HepG2 (cell line): ENCODE measurements around the gene CCDC57. TPM values are rescaled to one million over a fixed set of nuclear protein-coding genes. Genes with fewer than 3 reads are reported as not detected.

Experiments used
- ATAC-seq: fragments of 200-7000 bp; cut with Tn5 transposase; 3 replicates; pipeline ENCODE4 v1.9.1; 2020; ENCODE audit warnings: mild to moderate bottlenecking, moderate library complexity
- BruUV-seq: library from RNA; stranded (reverse); fragments of 400-500 nt; replicated peaks from 2 replicates; lab custom pipeline; 2021; lab: Mats Ljungman, UMichigan
- CTCF ChIA-PET: fragments of 300-600 bp; formaldehyde crosslinking; extraction: SDS; loops from one replicate; lab custom pipeline; 2021; ENCODE audit warnings: low total read pairs, inconsistent platforms, low intra/inter-chr PET ratio; lab: Yijun Ruan, JAX
- POLR2A ChIA-PET: fragments of 350-600 bp; sonication (Branson Sonifier 250); formaldehyde crosslinking; loops from one replicate; lab custom pipeline; 2020; ENCODE audit warnings: antibody characterized with exemption, inconsistent platforms; lab: Yijun Ruan, JAX
- DNase-seq: peaks from one replicate; pipeline ENCODE4 v3.0.0-alpha.2; 2015; ENCODE audit warnings: low spot score
- FAIRE-seq: peaks from 3 replicates; lab custom pipeline; 2011; peaks lifted over from hg19 to GRCh38; lab: Jason Lieb, UNC
- H2AFZ ChIP-seq: one replicate; pipeline ENCODE4 v1.6.1; 2011; ENCODE audit warnings: low read length, inconsistent platforms
- H3K27ac ChIP-seq: fragments of 300-600 bp; 3 replicates; pipeline ENCODE4 v1.8.0; 2011; ENCODE audit warnings: mixed run types, mild to moderate bottlenecking, mixed read lengths, low read length, inconsistent platforms; ENCODE audit not compliant: insufficient read depth; ENCODE audit errors: extremely low read length
- H3K27me3 ChIP-seq, 2 experiments: fragments of 200-600 bp in 1 of 2; 2 replicates in 1 of 2; 3 replicates in 1 of 2; pipeline versions ENCODE4 v1.6.0 to v1.8.0; 2011; ENCODE audit warnings: low read length in 2 of 2, mild to moderate bottlenecking in 2 of 2, moderate library complexity in 2 of 2, inconsistent platforms in 1 of 2; ENCODE audit not compliant: insufficient read depth in 2 of 2, control insufficient read depth in 1 of 2
- H3K36me3 ChIP-seq, 2 experiments: fragments of 200-600 bp in 1 of 2; replicated peaks in 1 of 2; 2 replicates in 1 of 2; 3 replicates in 1 of 2; pipeline versions ENCODE4 v1.5.1 to v1.8.0; 2011; ENCODE audit warnings: low read length in 2 of 2, inconsistent platforms in 1 of 2; ENCODE audit not compliant: insufficient read depth in 2 of 2, control insufficient read depth in 1 of 2
- H3K4me1 ChIP-seq: 2 replicates; pipeline ENCODE4 v1.5.1; 2012; ENCODE audit warnings: low read length, inconsistent platforms; ENCODE audit not compliant: insufficient read depth
- H3K4me2 ChIP-seq: 2 replicates; pipeline ENCODE4 v1.6.0; 2011; ENCODE audit warnings: low read depth, low read length, inconsistent platforms
- H3K4me3 ChIP-seq, 3 experiments: fragments of 200-600 bp in 1 of 3; sonication (generic), shearing (Covaris generic) in 1 of 3; replicated peaks in 1 of 3; 2 replicates each; pipeline ENCODE4 v1.5.1; 2011 to 2016; ENCODE audit warnings: low read length in 3 of 3, inconsistent platforms in 2 of 3, low read depth in 2 of 3, mild to moderate bottlenecking in 2 of 3, control low read depth in 1 of 3, mixed read lengths in 1 of 3; ENCODE audit not compliant: insufficient read depth in 1 of 3
- H3K79me2 ChIP-seq: one replicate; pipeline ENCODE4 v1.6.1; 2011; ENCODE audit warnings: low read length, inconsistent platforms; ENCODE audit not compliant: insufficient read depth
- H3K9ac ChIP-seq: 2 replicates; pipeline ENCODE4 v1.6.0; 2011; ENCODE audit warnings: mild to moderate bottlenecking, low read depth, low read length, inconsistent platforms; ENCODE audit not compliant: insufficient read depth
- H3K9me3 ChIP-seq: 2 replicates; pipeline ENCODE4 v1.5.1; 2012; ENCODE audit warnings: mild to moderate bottlenecking, low read length
- H4K20me1 ChIP-seq: 2 replicates; pipeline ENCODE4 v1.6.0; 2011; ENCODE audit warnings: inconsistent platforms, mild to moderate bottlenecking, low read length, moderate library complexity; ENCODE audit not compliant: insufficient read depth
- AGO1 ChIP-seq: fragments of 200-400 bp; formaldehyde crosslinking; IDR thresholded peaks from 2 replicates; pipeline ENCODE4 v1.6.1; 2017; ENCODE audit warnings: mild to moderate bottlenecking, low read depth, low read length, moderate library complexity; ENCODE audit not compliant: poor library complexity, severe bottlenecking
- AGO2 ChIP-seq: fragments of 200-400 bp; formaldehyde crosslinking; optimal IDR thresholded peaks from 2 replicates; pipeline ENCODE3; 2017; ENCODE audit warnings: mild to moderate bottlenecking, low read depth, low read length, moderate library complexity
- AKAP8 ChIP-seq: sonication (generic); formaldehyde crosslinking; IDR thresholded peaks from 2 replicates; pipeline ENCODE4 v1.5.1; 2020; ENCODE audit warnings: mild to moderate bottlenecking, missing genetic modification reagents
- ATF4 ChIP-seq, 2 experiments: fragments of 450-650 bp in 1 of 2; sonication (generic) in 1 of 2; formaldehyde crosslinking; IDR thresholded peaks; 2 replicates each; pipeline versions ENCODE4 v1.5.0 to v1.8.0; 2020 to 2022; ENCODE audit warnings: mild to moderate bottlenecking in 1 of 2, missing genetic modification reagents in 1 of 2
- HNRNPL ChIP-seq: fragments of 200-400 bp; formaldehyde crosslinking; IDR thresholded peaks from 2 replicates; pipeline ENCODE4 v1.6.1; 2017; ENCODE audit warnings: mild to moderate bottlenecking, low read depth, low read length
- KDM5B ChIP-seq: sonication (generic); formaldehyde crosslinking; IDR thresholded peaks from 2 replicates; pipeline ENCODE4 v1.4.0; 2020; ENCODE audit warnings: missing genetic modification reagents, mild to moderate bottlenecking, borderline replicate concordance
- MXD3 ChIP-seq: IDR thresholded peaks from 2 replicates; pipeline ENCODE4 v1.6.1; 2016; ENCODE audit warnings: mild to moderate bottlenecking, missing biosample characterization, missing genetic modification reagents
- NFE2L1 ChIP-seq: sonication (generic); formaldehyde crosslinking; IDR thresholded peaks from 2 replicates; pipeline ENCODE4 v1.4.0; 2020; ENCODE audit warnings: missing genetic modification reagents, mild to moderate bottlenecking, borderline replicate concordance
- PCBP1 ChIP-seq: fragments of 200-400 bp; formaldehyde crosslinking; IDR thresholded peaks from 2 replicates; pipeline ENCODE4 v1.6.1; 2017; ENCODE audit warnings: mild to moderate bottlenecking, low read depth, low read length, borderline replicate concordance
- PITX1 ChIP-seq: sonication (generic); formaldehyde crosslinking; IDR thresholded peaks from 2 replicates; pipeline ENCODE4 v1.5.1; 2020; ENCODE audit warnings: mild to moderate bottlenecking, missing genetic modification reagents
- TBX2 ChIP-seq: sonication (generic); formaldehyde crosslinking; IDR thresholded peaks from 2 replicates; pipeline ENCODE4 v1.5.0; 2020; ENCODE audit warnings: missing genetic modification reagents, mild to moderate bottlenecking, borderline replicate concordance
- TFDP2 ChIP-seq: sonication (generic); formaldehyde crosslinking; IDR thresholded peaks from 2 replicates; pipeline ENCODE4 v1.4.0; 2020; ENCODE audit warnings: missing genetic modification reagents
- ZC3H13 ChIP-seq: sonication (generic); formaldehyde crosslinking; IDR thresholded peaks from 2 replicates; pipeline ENCODE4 v1.8.1; 2023; ENCODE audit warnings: mild to moderate bottlenecking, missing genetic modification reagents, moderate library complexity
- ZFYVE20 ChIP-seq: sonication (generic); formaldehyde crosslinking; IDR thresholded peaks from 2 replicates; pipeline ENCODE4 v1.8.0; 2023; ENCODE audit warnings: low read depth, mild to moderate bottlenecking, moderate library complexity, missing genetic modification reagents, borderline replicate concordance
- ZNF263 ChIP-seq: sonication (generic); formaldehyde crosslinking; IDR thresholded peaks from 2 replicates; pipeline ENCODE4 v1.4.0; 2020; ENCODE audit warnings: missing genetic modification reagents
- ZNF333 ChIP-seq: sonication (generic); formaldehyde crosslinking; IDR thresholded peaks from 2 replicates; pipeline ENCODE4 v1.4.0; 2020; ENCODE audit warnings: mild to moderate bottlenecking, missing genetic modification reagents, borderline replicate concordance
- ZNF577 ChIP-seq: sonication (generic); formaldehyde crosslinking; IDR thresholded peaks from 2 replicates; pipeline ENCODE4 v1.4.0; 2020; ENCODE audit warnings: mild to moderate bottlenecking, low read depth, missing genetic modification reagents, borderline replicate concordance
- ZNF589 ChIP-seq: sonication (generic); formaldehyde crosslinking; conservative IDR thresholded peaks from 2 replicates; pipeline ENCODE4 v1.8.0; 2022; ENCODE audit warnings: mild to moderate bottlenecking, moderate library complexity, missing genetic modification reagents
- ZNF781 ChIP-seq: sonication (generic); formaldehyde crosslinking; IDR thresholded peaks from 2 replicates; pipeline ENCODE4 v1.5.1; 2020; ENCODE audit warnings: borderline replicate concordance, mild to moderate bottlenecking, missing genetic modification reagents; ENCODE audit errors: not compliant biosample characterization
- ZNF83 ChIP-seq: sonication (generic); formaldehyde crosslinking; IDR thresholded peaks from 2 replicates; pipeline ENCODE4 v1.4.0; 2020; ENCODE audit warnings: missing genetic modification reagents, mild to moderate bottlenecking, borderline replicate concordance
- WGBS: methylation state at CpG from one replicate; pipeline ENCODE4 v1.1.6; 2017; ENCODE audit warnings: low lambda C conversion rate; 5-methylcytosine and 5-hydroxymethylcytosine counted together
- in situ Hi-C: cut with HindIII; loops from 2 replicates; pipeline ENCODE4 v1.10.0; 2017; ENCODE audit warnings: low pct_unique_long_range_greater_than_20kb; ENCODE audit not compliant: extremely low pct_ligation_motif_present
- intact Hi-C: fragments of 100-400 bp; cut with micrococcal nuclease; formaldehyde crosslinking; loops from one replicate; pipeline ENCODE4 v1.10.0; 2022; ENCODE audit not compliant: unreplicated experiment
- polyA plus RNA-seq, 8 experiments: library from polyadenylated mRNA; depleted of rRNA in 3 of 8; stranded (reverse) in 7 of 8; unstranded in 1 of 8; fragments of >200 nt; fragmentation: Illumina TruSeq in 4 of 8; extraction: Trizol in 4 of 8; gene quantifications; 2 replicates each; pipeline versions ENCODE4 v1.2.1 to v1.2.3, GENCODE V29; 2011 to 2016; ENCODE audit warnings: low read depth in 4 of 8, missing spikeins in 1 of 8, mixed read lengths in 1 of 8; ENCODE audit not compliant: insufficient read depth in 1 of 8
- total RNA-seq, 5 experiments: library from RNA; depleted of rRNA; stranded (reverse); fragments of >200 nt; fragmentation: Illumina TruSeq; extraction: Trizol; gene quantifications; 2 replicates each; pipeline ENCODE4 v1.2.3, GENCODE V29; 2016; ENCODE audit warnings: low read depth in 1 of 5

The CCDC57 gene
- total and polyA plus RNA-seq, 2 of the 13 experiments (the other 11 are each of a cell fraction or from before 2014, with no cell fraction given) = 59.3 to 59.9 TPM

GRCh38 chr17:82100502-82101298, 111.9 kb downstream of the CCDC57 start:
- Histone ChIP-seq H3K36me3 (peaks cover 4 to 7% of the 10 kb centered on the region in 2 experiments), H3K27me3 (no peaks in the 10 kb centered on the region; a peak in 1 of 5 replicates), H3K4me1 (peaks cover 79% of the 10 kb centered on the region), H3K9ac (peak overlapping the region; percentile 65), H3K9me3 (no peaks in the 10 kb centered on the region), H2AFZ (no peak overlapping the region), H3K4me3 (no peak overlapping the region; a peak in 1 of 6 replicates), H3K79me2 (peaks cover 39% of the 10 kb centered on the region), H3K27ac (peak overlapping the region; percentile 93), H4K20me1 (peaks cover 15% of the 10 kb centered on the region), H3K4me2 (peak overlapping the region; percentile 65)
- no TSS peak for BruUV-seq
- FAIRE-seq (no peak), ATAC-seq (no peak), DNase-seq (no peak)
- intact Hi-C loops = loop anchor here (10.0 kb wide), 1 partner anchor 134 kb away; no protein-coding TSS in a partner anchor
- WGBS = 93% methylated on average over 27 of the region's 35 CpGs
- ChIA-PET CTCF (no interaction called here), POLR2A (interaction anchor here (1.5 to 5.9 kb wide), 5 partner anchors 63 to 134 kb away, joined by 5 to 61 read pairs (median 32); partner anchors contain the start of genes CENPX, DCXR and LRRC45)
- in situ Hi-C loops = no loop called here
- TF ChIP-seq NFE2L1 = 0 out of 2 replicates have a peak, but pooled peaks have one; percentile 56
- peak; percentile 18; the same call in 1 of the 2 replicates for TF ChIP-seq PITX1 (CRISPR knock-in tag)
- no peak for TF ChIP-seq ZNF781 (CRISPR knock-in tag)
- TF ChIP-seq MXD3 (CRISPR knock-in tag) = 0 out of 2 replicates have a peak, but pooled peaks have one; percentile 10
- no peak; the same call in 1 of the 2 replicates for TF ChIP-seq ZFYVE20
- peak; percentile 45; the same call in 1 of the 2 replicates for TF ChIP-seq KDM5B
- 0 out of 2 replicates have a peak, but pooled peaks have one; percentile 56 for TF ChIP-seq ZNF83 (CRISPR knock-in tag)
- TF ChIP-seq ZNF263 (CRISPR knock-in tag) = 0 out of 2 replicates have a peak, but pooled peaks have one; percentile 30
- peak; percentile 39; the same call in 1 of the 2 replicates for TF ChIP-seq AKAP8
- peak; percentile 88 for TF ChIP-seq ZC3H13 (CRISPR knock-in tag)
- peak; percentile 64; the same call in 1 of the 2 replicates for TF ChIP-seq HNRNPL
- no peak for TF ChIP-seq ZNF577 (CRISPR knock-in tag)
- no peak for TF ChIP-seq TBX2 (CRISPR knock-in tag)
- TF ChIP-seq ZNF333 (CRISPR knock-in tag) = peak; percentile 19; the same call in 1 of the 2 replicates
- TF ChIP-seq ZNF589 (CRISPR knock-in tag) = 0 out of 2 replicates have a peak, but pooled peaks have one; percentile 28
- TF ChIP-seq PCBP1 = 0 out of 2 replicates have a peak, but pooled peaks have one; percentile 41
- no peak for TF ChIP-seq ATF4 (CRISPR knock-in tag; IDR thresholded peaks at IDR 0.05)
- TF ChIP-seq TFDP2 (CRISPR knock-in tag) = no peak
- peak; percentile 96 for TF ChIP-seq AGO2
- peak; percentile 75 for TF ChIP-seq AGO1
